GM12872 (cell line): ENCODE measurements around the gene PLA2G7.

Experiments
- TF ChIP-seq, protein P1 (sequence below): IDR thresholded peaks from 3 replicates; pipeline ENCODE4 v1.5.1; 2011; ENCODE audit warnings: low read depth, mild to moderate bottlenecking, low read length, moderate library complexity; ENCODE audit not compliant: insufficient read depth

Gene PLA2G7

DNA sequence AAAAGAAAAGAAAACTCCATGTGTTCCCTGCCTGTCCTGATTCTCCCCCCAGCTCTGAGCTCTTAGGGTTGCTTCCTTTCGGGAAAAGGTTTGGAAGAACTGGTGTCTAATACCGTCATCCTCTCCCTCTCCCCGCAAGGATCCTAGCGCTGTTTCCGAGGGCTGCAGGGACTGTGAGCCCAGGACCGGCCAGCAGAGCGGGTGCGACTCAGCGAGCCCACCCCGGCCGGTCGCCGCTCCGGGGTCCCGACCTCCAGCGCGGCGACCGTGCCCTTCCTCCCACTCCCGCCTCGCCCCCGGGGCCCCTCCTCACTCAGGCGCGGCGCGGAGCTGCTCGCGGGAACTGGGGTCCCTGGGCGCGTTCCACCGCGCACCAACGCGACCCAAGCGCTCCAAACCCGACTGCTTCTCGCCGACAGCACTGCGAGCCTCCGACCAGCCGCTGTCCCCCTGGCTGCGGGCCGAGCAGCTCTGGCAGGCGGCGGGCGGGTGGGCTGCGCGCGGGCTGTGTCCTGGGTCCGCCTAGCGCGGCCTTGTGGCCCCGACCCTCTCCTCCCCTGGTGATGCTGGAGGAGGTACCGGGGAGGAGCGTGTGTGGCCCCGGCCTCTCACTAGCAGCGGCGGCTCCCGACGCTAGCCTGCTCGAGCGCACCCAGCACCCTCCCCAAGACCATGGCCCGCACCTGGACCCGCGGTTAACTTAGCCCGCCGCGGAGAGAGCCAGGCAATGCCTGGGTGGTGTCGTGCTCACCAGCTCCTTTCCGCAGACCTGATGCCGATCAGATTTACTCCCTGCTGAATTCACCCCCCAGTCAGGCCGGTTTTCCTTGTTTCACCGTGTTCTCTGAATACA, at the start of gene PLA2G7:
PLA2G7 (minus strand) TSS at position 509 of the 853 bp plus-strand sequence. CDS start 12,484 bp downstream, outside the sequence.
- TF ChIP-seq, protein P1, sequence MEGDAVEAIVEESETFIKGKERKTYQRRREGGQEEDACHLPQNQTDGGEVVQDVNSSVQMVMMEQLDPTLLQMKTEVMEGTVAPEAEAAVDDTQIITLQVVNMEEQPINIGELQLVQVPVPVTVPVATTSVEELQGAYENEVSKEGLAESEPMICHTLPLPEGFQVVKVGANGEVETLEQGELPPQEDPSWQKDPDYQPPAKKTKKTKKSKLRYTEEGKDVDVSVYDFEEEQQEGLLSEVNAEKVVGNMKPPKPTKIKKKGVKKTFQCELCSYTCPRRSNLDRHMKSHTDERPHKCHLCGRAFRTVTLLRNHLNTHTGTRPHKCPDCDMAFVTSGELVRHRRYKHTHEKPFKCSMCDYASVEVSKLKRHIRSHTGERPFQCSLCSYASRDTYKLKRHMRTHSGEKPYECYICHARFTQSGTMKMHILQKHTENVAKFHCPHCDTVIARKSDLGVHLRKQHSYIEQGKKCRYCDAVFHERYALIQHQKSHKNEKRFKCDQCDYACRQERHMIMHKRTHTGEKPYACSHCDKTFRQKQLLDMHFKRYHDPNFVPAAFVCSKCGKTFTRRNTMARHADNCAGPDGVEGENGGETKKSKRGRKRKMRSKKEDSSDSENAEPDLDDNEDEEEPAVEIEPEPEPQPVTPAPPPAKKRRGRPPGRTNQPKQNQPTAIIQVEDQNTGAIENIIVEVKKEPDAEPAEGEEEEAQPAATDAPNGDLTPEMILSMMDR, result no peak

GRCh38 chr6:46784535-46784934, 49.4 kb upstream of the PLA2G7 start:
- TF ChIP-seq, protein P1, result no peak

DNA sequence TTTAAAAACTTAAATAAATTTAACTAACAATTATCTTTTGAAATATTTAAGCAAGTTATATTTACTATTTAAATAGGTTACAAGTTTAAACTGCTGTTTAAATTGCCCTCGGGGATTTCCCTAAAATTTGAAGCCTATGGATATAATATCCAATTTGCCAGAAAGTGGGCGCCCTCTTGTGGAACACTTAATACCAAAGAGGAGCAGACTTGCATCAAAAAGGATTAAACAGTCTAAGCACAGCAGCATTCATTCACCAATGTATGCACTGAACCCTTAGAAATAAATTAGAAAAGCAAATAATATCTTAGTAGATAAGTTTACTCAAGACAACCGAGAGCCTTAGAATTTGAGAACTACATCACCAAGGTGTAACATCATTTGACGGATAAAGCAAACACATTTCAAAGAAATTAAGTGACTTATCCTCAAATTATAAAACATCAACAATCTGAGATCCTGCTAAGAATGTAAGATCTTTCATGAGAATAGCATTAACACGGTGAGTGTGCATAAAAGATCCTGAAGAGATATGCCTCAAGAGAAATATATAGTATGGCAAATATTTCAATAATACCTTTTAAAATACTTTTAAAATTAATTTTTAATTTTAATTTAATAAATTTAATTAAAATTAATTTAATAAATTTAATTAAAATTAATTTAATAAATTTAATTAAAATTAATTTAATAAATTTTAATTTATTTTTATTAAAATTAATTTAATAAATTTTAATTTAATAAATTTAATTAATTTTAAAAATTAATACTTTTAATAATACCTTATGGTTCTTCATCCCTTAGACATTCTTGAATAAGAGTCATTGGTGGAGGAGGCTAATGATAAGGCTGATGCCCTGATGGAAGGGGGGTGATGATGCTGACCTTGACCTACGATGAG, 46.6 kb upstream of the PLA2G7 start:
- TF ChIP-seq, protein P1, result peak; percentile 42; the same call in 2 of the 3 replicates

- TF ChIP-seq, protein P1, result no peak
Measured at GRCh38 chr6:46777476-46778346, 42.5 kb upstream of the PLA2G7 start.

DNA sequence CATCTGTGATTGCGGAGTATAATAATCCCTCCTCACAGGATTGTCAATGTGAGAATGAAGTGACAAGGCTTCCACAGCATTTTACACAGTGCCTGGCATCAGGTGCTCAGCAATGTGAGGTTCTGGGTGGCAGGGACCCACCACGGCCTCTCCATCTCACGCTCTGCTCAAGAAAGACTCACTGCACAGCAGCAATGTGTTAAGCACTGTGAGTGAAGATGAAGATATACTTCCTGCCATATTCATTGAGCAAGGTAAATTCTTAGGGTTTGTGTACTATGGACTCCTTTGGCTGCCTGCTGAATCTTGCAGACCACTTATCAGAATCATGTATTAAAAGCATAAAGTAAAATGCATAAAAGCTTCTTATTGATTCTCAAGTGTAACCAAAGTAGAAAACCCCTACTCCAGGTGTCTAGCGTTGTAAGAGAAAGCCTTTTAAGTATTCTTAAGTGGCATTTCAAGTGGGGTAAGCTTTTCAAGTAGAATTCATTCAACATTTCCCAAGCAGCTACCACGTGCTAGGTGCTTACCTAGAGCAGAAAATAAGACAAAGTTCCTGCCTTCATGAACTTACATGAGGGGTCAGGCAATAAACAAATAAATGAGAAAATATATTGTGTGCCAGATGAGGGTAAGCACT, 41.0 kb upstream of the PLA2G7 start:
- TF ChIP-seq, protein P1, result no peak

DNA sequence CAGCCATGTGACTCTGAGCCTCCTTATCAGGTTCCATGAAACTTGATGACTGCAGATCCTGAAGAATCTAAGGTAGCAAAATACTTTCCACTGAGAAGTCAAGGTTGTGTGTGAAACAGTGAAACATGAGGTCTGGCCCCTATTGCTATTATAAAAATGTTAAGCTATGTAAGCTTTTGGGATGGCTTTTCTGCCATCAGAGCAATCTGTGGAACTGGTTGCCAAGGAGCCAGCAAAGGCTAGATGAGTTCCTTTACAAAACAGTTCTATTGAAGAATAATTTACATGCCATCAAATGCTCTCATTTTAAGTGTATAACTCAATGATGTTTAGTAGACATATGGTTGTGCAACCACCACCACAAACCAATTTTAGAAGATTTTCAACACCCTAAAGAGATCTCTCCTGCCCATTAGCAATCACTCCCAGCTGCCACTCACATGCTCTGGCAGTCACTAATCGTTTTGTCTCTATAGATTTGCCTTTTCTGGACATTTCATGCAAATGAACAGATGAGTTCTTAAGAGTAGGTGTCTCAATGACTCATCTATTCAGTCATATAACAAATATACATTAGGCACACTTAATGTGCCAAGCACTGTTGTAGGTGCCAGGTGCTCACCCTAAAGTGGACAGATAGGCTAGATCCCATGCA, 38.2 kb upstream of the PLA2G7 start:
- TF ChIP-seq, protein P1, result no peak
